HCT116 (cell line): Measurements from ENCODE around the gene ACP1.

Source experiments
- CEBPB ChIP-seq: IDR thresholded peaks from 2 replicates; pipeline ENCODE4 v1.6.1; 2012; ENCODE audit warnings: low read depth
- EZH2phosphoT487 ChIP-seq: fragments of 200-600 bp; IDR thresholded peaks from 2 replicates; pipeline ENCODE4 v1.6.1; 2018; ENCODE audit warnings: antibody characterized with exemption, borderline replicate concordance
- POLR2A ChIP-seq: IDR thresholded peaks from 2 replicates; pipeline ENCODE4 v1.7.0; 2011; ENCODE audit warnings: borderline replicate concordance; ENCODE audit not compliant: insufficient read depth, insufficient read length; ENCODE audit errors: extremely low read depth
- TF ChIP-seq, protein P1 (sequence below): IDR thresholded peaks from 2 replicates; pipeline ENCODE4 v1.6.1; 2012
- TF ChIP-seq, protein P2 (sequence below), 3 experiments: fragments of 200-600 bp in 1 of 3; sonication (generic) in 1 of 3; IDR thresholded peaks in 2 of 3; conservative IDR thresholded peaks in 1 of 3; 2 replicates each; pipeline ENCODE4 v1.5.1; 2012 to 2017; ENCODE audit warnings: low read depth in 2 of 3, low read length in 2 of 3, antibody characterized with exemption in 1 of 3, borderline replicate concordance in 1 of 3, control low read depth in 1 of 3, mild to moderate bottlenecking in 1 of 3, mixed read lengths in 1 of 3, mixed run types in 1 of 3, moderate library complexity in 1 of 3; ENCODE audit not compliant: insufficient read depth in 1 of 3

DNA sequence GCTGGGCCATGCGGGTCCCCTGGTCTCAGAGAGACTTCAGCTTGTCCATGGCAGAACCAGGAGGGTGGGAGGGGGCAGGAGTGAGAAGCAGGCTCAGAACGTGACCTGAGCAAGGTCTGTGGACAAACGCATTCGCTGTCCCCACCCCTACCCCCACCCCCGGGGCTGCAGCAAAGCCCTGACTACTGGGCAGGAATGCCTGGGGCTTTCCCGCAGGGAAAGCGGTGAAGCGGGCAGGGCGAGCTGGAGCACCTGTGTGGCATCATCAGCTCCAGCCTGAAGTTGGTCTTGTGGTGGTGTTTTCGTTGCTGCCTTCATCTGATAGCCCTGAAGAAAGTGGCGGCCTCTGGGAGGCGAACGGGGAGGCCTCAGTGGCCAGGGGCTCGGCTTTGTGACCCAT is 49.2 kb downstream of the ACP1 start:
- TF ChIP-seq, protein P1, sequence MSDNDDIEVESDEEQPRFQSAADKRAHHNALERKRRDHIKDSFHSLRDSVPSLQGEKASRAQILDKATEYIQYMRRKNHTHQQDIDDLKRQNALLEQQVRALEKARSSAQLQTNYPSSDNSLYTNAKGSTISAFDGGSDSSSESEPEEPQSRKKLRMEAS = no peak
- TF ChIP-seq, protein P2, sequence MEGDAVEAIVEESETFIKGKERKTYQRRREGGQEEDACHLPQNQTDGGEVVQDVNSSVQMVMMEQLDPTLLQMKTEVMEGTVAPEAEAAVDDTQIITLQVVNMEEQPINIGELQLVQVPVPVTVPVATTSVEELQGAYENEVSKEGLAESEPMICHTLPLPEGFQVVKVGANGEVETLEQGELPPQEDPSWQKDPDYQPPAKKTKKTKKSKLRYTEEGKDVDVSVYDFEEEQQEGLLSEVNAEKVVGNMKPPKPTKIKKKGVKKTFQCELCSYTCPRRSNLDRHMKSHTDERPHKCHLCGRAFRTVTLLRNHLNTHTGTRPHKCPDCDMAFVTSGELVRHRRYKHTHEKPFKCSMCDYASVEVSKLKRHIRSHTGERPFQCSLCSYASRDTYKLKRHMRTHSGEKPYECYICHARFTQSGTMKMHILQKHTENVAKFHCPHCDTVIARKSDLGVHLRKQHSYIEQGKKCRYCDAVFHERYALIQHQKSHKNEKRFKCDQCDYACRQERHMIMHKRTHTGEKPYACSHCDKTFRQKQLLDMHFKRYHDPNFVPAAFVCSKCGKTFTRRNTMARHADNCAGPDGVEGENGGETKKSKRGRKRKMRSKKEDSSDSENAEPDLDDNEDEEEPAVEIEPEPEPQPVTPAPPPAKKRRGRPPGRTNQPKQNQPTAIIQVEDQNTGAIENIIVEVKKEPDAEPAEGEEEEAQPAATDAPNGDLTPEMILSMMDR (IDR thresholded peaks at IDR 0.05 in 2 of 3, conservative IDR thresholded peaks at IDR 0.05 in 1 of 3; ENCODE audit: borderline replicate concordance in 1 of 3, insufficient read depth in 1 of 3, low read depth in 2 of 3, low read length in 2 of 3) = no peak
- TF ChIP-seq CEBPB (no peak), EZH2phosphoT487 (no peak), POLR2A (no peak)
